Hippocampal formation (tissue), 2 donors: ENCODE results near the gene LAYN.

ENCODE experiments used
- DNase-seq, 2 donors: peaks; one replicate each; lab custom pipeline; 2025; lab: John Stamatoyannopoulos, UW

Gene LAYN

GRCh38 chr11:111562692-111563389 lies 22.3 kb downstream of the LAYN start:
- no peak for DNase-seq

- peak; percentile 27 to 79 for DNase-seq
These were observed 24.7 kb downstream of the LAYN start for GRCh38 chr11:111565114-111565720.

- DNase-seq = no peak
These were observed 25.8 kb downstream of the LAYN start for GRCh38 chr11:111566324-111566723.

GRCh38 chr11:111569476-111569875 lies 29.0 kb downstream of the LAYN start:
- DNase-seq = no peak

- no peak for DNase-seq
These were observed 30.3 kb downstream of the LAYN start for GRCh38 chr11:111570796-111571195.

- DNase-seq = no peak
These were observed 31.4 kb downstream of the LAYN start for GRCh38 chr11:111571829-111572501.

- no peak for DNase-seq
These were observed 32.1 kb downstream of the LAYN start for GRCh38 chr11:111572581-111572980.

GRCh38 chr11:111573821-111574249 lies 33.3 kb downstream of the LAYN start:
- no peak for DNase-seq

- DNase-seq = no peak
These were observed 34.1 kb downstream of the LAYN start for GRCh38 chr11:111574373-111575225.

- no peak for DNase-seq
These were observed 35.2 kb downstream of the LAYN start for GRCh38 chr11:111575740-111576139.

- DNase-seq = no peak
These were observed 37.3 kb downstream of the LAYN start for GRCh38 chr11:111577821-111578220.

GRCh38 chr11:111581341-111581740 lies 40.8 kb downstream of the LAYN start:
- DNase-seq = no peak

- DNase-seq = no peak
These were observed 41.6 kb downstream of the LAYN start for GRCh38 chr11:111582163-111582562.

GRCh38 chr11:111582881-111583280 lies 42.4 kb downstream of the LAYN start:
- no peak for DNase-seq

- DNase-seq = no peak
These were observed 44.9 kb downstream of the LAYN start for GRCh38 chr11:111585371-111585770.

GRCh38 chr11:111586388-111586831 lies 45.9 kb downstream of the LAYN start:
- DNase-seq = peak in 1 of 2 donors; percentile 32

- DNase-seq = no peak
These were observed 48.6 kb downstream of the LAYN start for GRCh38 chr11:111589114-111589513.

- DNase-seq = no peak
These were observed 49.5 kb downstream of the LAYN start for GRCh38 chr11:111589886-111590499.

- DNase-seq = no peak
These were observed 50.9 kb downstream of the LAYN start for GRCh38 chr11:111591187-111591960.

GRCh38 chr11:111592491-111592890 lies 52.0 kb downstream of the LAYN start:
- DNase-seq = no peak

- no peak for DNase-seq
These were observed 55.8 kb downstream of the LAYN start for GRCh38 chr11:111596319-111596718.
